HG03342 (cell line): Measurements from ENCODE around the gene AGPS.
"Not testable (repeated sequence)": the region's sequence is repeated elsewhere in the genome, so short reads cannot be mapped to it uniquely, and the experiment has no call there.

ENCODE experiments used
- ATAC-seq: cut with Tn5 transposase; IDR thresholded peaks from one replicate; pipeline ENCODE4 v1.9.1; 2021; ENCODE audit warnings: mild to moderate bottlenecking, moderate library complexity; ENCODE audit not compliant: unreplicated experiment

Gene AGPS

DNA sequence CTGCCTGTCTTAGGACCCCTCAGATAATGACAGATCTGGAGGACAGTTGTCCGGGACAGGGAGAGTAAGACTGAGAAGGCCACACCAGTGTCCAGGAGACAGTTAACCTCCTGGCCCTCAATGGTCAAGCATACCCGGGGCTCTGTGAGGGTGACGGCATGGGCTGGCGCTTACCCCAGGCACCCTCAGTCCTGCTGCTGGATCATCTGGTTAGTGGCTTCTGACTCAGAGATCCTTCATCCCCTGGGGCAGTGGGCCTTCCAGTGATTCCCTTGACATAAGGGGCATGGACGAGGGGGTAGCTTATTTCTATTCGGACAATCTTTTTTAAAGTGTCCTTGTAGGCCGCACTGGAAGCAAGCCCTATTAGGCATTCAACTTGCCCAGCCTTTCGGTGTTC, 18.1 kb downstream of the AGPS start:
- not testable (repeated sequence) for ATAC-seq

DNA sequence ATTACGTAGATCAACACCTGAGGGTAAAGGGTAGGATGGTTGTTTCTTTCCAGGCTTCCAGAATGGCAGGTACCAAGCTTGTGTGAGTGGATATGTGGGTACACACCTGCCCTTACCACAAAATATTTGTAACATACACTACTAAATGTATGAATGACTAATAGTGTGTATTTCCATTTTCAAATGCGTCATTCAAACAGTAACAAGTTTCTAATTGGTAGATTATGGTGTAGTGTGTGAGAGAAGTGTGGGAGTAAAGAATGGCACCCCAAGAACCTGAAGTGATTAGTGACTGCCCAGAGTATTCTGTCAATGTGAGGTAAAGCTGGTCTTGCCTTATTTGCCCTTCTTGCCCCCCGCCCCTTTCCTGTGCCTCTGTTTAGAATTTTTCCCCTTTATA, 21.1 kb downstream of the AGPS start:
- ATAC-seq, result no peak

DNA sequence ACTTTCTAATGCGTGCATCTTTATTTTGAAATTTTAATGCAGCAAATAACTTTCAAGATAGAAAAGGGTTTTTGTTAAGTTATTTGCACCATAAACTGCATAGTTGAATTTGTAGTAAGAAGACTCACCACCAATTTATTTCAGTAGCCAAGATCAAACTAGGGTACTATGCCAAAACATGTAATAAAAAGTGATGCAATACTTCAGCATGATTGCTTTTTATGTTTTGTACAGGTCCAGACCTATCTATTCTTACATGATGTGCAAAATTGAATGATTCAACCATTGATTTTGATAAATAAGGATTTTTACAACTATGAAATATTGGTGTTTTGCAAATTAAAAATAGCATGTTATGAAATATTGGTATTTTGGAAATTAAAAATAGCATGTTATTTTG, 26.7 kb downstream of the AGPS start:
- no peak for ATAC-seq

DNA sequence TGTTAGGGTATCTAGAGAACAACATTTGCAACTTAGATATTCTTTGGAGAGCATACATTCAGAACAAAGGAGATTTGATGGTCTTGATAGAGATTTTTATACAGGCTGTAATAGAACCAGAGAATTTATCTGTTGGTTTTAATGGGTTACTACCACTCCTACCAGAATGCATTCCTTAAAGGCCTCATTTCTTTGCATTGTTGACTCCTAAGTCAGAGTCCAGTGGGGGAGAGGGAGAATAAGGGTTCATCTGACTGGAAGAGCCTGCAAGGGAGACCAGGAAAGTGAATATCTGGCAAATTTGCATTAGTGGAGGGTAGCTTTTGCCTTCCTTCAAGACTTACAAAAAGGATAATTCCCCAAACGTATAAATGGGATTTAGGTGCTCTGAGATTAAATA, 29.7 kb downstream of the AGPS start:
- no peak for ATAC-seq

DNA sequence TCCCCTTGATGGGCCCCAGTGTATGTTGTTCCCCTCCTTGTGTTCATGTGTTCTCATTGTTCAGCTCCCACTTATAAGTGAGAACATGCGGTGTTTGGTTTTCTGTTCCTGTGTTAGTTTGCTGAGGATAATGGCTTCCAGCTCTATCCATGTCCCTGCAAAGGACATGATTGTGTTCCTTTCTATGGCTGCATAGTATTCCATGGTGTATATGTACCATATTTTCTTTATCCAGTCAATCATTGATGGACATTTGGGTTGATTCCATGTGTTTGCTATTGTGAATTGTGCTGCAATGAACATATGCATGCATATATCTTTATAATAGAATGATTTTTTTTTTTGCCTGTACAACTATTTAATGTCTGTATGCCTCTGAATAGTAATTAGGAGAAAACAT, 31.5 kb downstream of the AGPS start:
- ATAC-seq, result not testable (repeated sequence)

DNA sequence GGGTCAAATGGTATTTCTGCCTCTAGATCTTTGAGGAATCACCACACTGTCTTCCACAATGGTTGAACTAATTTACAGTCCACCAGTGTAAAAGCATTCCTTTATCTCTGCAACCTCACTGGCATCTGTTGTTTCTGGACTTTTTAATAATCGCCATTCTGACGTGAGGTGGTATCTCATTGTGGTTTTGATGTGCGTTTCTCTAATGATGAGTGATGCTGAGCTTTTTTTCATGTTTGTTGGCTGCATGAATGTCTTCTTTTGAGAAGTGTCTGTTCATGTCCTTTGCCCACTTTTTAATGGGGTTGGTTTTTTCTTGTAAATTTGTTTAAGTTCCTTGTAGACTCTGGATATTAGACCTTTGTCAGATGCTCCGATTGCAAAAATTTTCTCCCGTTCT, 32.0 kb downstream of the AGPS start:
- ATAC-seq, result not testable (repeated sequence)

DNA sequence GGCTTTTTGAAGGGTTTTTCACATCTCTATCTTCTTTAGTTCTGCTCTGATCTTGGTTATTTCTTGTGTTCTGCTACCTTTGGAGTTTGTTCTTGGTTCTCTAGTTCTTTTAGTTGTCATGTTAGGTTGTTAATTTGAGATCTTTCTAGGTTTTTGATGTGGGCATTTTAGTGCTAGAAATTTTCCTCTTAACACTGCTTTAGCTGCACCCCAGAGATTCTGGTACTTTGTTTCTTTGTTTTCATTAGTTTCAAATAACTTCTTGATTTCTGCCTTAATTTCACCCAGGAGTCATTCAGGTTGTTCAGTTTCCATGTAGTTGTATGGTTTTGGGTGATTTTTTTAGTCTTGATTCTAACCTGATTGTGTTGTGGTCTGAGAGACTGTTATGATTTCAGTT, 34.7 kb downstream of the AGPS start:
- no peak for ATAC-seq

DNA sequence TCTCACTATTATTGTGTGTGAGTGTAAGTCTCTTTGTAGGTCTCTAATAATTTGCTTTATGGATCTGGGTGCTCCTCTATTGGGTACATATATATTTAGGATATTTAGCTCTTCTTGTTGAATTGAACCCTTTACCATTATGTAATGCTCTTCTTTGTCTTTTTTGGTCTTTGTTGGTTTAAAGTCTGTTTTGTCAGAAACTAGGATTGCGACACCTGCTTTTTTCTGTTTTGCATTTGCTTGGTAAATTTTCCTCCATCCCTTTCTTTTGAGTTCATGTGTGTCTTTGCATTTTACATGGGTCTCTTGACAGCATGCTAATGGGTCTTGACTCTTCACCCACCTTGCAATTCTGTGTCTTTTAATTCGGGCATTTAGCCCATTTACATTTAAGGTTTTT, 35.4 kb downstream of the AGPS start:
- ATAC-seq, result not testable (repeated sequence)

DNA sequence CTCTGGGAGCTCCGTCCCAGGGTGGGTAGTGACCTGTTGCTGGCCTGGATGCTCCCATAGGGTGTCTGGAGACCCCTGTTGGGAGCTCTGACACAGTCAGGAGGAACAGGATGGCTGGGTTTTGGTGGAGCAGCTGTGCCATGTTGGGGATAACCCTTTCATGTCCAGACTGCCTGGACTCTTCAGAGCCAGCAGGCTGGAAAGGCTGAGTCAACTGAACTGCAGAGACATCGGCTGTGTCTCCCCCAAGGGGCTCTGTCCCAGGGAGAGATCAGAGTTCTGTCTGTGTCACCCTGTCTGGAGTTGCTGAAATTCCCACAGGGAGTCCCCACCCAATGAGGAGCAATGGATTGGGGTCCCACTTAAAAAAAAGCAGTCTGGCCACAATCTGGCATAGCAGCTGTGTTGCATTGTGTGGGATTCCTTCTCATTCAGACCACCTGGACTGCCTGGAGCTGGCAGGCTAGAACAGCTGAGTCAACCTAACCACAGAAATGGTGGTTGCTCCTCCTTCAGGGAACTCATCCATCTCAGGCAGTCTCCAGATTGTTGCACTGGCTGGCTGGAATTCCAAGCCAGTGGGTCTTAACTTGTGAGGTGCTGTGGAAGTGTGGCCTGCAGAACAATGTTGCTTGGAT, 37.2 kb downstream of the AGPS start:
- ATAC-seq, result no peak

DNA sequence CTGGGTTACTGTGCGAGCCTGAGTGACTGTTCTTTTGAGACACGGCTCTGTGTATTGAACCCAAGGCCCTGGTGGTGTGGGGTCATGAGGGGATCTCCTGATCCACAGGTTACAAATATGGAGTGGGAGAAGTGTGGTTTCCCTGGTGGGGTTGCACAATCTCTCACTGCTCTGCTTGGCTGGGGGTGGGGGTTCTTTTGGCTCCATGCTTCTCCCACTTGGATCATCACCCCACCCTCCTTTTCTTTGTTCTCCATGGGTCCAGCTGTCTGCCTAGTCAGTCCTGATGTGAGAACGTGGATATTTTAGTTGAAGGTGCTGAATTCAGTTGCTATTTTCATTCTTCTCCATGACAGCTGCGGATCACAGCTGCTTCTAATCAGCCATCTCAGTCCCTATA, 37.8 kb downstream of the AGPS start:
- ATAC-seq, result no peak

DNA sequence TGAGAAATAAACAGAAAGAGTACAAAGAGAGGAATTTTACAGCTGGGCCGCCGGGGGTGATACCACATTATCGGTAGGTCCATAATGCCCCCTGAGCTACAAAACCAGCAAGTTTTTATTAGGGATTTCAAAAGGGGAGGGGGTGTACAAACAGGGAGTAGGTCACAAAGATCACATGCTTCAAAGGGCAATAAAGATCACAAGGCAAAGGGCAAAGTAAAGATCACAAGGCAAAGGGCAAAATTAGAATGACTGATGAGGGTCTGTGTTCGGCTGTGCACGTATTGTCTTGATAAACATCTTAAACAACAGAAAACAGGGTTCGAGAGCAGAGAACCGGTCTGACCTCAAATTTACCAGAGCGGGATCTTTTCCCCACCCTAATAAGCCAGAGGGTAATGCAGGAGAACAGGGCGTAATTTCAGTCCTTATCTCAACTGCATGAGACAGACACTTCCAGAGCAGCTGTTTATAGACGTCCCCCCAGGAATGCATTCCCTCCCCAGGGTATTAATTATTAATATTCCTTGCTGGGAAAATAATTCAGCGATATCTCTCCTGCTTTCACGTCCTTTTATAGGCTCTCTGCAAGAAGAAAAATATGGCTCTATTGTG, 38.6 kb downstream of the AGPS start:
- not testable (repeated sequence) for ATAC-seq

DNA sequence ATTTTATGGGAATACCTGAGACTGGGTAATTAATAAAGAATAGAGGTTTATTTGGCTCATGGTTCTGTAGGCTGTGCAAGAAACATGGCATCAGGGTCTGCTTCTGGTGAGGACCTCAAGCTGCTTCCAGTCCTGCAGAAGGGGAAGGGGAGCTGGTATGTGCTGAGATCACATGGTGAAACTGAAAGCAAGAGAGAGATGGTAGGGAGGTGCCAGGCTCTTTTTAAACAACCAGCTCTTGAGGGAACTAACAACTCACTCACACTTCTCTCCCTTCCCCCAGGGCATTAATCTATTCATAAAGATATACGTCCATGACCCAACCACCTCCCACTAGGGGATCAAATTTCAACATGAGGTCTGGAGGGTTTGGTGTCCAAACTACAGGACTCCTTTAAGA, 40.1 kb downstream of the AGPS start:
- no peak for ATAC-seq

DNA sequence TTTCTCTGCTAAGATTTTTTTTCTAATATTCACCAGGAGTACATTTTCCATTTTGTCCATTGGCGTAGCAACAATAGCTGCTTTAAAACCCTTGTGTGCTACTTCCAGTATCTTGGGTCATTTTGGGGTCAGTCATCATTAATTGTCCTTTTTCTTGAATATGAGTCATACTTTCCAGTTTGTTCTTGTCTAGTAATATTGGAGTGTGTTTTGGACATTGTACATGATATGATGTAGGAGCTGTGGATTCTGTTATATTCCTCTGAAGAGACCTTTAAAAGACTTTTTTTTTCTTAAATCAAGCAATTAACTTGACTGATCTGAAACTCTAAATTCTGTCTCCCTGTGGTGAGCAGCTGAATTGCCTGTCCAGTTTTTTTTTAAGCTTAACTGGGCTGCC, 40.8 kb downstream of the AGPS start:
- ATAC-seq, result no peak

DNA sequence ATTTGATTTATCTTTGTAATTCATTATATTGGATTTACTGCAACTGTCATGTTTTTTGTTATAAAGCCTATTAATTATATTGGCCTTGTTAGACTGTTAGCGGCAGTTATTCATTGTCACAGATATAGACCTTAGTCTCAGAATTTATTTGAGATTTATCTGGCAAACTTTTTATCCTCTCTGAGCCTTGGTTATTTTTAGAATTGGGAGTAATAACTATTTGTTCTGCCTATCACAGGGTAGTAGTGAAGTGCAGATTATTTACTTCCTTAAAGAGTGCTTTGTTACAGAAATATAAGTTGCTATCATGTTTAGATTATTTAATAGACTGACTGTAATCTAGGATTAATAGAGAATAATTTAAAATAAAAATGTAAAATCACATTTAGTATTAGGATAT, 41.9 kb downstream of the AGPS start:
- ATAC-seq, result no peak

DNA sequence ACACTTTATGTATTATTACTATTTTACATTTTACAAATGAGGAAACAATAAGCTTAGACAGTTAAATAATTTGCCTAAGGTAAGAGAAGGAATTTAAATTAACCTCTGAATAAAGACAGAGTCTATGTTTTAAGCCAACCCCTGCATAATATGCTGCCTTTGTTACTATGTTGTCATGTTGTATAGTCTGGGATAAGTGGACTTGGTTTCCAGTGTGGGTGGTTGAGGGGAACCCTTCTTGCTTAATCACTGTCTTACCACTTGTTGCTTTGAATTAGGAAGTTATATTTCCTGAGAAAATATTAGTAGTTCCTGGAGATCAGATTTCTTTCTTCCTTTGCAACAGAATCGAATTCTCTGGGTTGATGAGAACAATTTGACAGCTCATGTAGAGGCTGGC, 52.6 kb downstream of the AGPS start:
- no peak for ATAC-seq

DNA sequence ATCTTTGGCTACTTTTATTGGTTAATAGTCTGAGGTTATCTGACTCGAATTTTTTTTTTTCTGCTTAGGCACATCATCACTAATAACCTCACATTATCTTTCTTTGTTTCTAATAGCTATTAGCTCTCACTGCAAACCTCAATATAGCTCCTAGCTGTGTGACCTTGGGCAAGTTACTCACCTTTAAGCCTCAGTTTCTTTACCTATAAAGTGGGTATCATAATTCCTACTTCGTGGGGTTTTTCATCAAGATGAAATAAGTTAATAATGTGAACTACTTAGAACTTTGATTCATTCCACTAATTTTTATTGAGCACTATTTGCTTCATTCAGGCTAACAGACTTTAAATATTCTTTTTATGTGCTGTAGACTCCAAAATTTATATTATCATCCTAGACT, 55.5 kb downstream of the AGPS start:
- ATAC-seq, result no peak

DNA sequence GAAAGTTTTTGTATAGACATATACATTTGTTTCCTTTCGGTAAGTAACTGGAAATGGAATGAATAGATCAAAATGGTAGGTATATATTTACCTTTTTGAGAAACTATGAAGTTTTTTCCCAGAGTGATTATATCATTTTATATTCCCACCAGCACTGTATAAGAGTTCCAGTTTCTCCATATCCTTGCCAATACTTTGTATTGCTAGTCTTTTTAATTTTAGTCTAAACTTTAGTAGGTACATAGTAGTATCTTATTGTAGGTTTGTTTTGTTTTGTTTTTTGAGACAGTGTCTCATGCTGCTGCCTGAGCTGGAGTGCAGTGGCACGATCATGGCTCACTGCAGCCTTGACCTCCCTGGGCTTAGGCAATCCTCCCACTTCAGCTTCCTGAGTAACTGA, 56.6 kb downstream of the AGPS start:
- ATAC-seq, result no peak

DNA sequence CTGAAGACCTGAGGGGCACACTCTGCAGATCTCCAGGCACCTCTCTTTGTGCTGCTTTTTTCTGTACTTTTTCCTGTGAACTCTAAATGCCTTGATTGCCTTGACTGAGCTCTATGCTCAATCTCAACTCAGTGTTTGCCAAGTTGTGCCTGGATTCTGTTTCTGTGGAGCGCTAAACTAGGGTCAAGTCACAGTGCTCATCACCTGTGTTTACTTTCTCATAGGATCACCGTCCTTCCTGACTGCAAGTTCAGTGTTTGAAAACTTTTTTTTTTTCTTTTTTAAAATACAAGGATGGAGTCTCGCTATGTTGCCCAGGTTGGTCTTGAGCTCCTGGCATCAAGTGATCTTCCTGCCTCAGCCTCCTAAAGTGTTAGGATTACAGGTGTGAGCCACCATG, 62.6 kb downstream of the AGPS start:
- no peak for ATAC-seq

DNA sequence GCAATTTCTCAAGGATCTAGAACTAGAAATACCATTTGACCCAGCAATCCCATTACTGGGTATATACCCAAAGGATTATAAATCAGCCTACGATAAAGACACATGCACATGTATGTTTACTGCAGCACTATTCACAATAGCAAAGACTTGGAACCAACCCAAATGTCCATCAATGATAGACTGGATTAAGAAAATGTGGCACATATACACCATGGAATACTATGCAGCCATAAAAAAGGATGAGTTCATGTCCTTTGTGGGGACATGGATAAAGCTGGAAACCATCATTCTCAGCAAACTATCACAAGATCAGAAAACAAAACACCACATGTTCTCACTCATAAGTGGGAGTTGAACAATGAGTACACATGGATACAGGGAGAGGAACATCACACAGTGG, 67.2 kb downstream of the AGPS start:
- not testable (repeated sequence) for ATAC-seq

DNA sequence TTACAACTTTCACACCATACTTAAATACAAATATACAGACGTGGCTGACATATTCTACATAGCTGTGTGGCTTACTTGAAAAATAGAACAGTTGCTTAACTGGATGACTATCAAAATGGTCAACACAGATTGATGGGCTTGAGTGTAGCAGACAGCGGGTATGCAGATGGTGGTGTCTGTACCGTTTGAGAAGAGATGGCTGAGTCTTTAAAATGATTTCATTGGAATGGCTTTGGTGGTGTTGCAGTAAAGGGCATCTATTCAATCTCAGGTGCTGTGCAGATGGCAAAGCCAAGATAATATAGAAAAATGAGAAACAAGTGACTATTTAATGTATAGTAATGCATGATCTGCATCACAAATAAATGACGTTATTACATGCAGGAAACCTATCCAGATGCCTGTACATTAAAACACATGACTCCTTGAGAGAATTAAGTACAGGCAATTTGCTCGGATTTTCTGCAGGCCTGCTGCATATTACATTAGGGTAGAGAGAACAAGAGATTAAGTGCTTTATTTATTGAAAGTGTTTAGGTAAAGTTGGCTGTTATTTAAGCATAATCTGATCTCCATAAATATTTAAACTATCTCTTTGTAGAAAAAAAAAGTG, 68.5 kb downstream of the AGPS start:
- no peak for ATAC-seq

DNA sequence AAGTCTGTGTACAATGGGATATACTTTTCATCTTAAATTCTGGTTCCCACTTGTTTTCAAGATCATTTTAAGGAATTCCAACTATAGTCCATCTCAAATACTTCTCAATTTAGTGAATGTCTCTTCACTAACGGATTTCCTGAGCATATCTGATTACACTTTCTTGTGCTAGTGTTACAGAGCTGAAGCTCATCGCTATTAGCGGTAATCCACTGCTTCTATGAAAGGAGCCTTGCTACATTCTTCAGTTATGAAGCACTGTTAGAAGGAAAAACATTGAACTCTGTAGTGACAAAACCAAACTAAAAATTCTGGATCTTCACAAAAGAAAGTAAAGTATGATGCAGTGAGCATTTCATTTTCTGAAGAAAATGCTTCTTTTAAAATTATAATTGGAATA, 72.0 kb downstream of the AGPS start:
- no peak for ATAC-seq

DNA sequence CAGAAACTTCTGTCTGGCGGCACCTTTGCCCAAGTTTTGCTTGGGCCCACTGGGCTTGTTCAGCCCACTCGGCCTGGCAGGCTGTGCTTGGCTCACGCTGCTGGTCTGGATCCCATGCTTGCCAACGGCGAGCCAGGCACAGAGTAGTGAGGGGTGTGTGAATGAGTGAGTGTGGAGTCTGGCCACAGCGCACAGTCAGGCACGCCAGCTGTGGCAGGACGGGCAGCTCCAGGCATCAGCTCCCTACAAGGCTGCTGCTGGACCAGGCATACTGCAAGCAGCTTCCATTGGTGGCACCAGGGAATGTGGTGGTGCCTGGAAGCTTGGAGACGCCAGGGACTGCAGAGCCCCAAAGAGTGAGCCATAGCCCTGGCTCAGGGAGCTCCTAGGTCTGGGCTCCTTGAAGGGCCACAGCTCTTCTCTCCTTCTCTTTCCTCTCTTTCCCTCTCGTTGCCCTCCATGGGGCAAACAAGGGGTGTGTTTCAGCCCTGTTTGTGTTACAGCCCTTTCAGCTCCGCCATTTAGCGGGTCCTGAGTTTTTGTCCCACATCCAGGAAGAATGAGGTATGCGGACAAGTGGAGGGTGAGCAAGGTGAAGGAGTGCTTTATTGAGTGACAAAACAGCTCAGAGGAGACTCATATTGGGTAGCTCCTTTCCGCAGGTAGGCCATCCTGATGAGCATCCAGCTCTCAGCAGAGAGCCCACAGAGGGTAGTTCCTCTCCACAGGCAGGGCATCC, 73.0 kb downstream of the AGPS start:
- ATAC-seq, result no peak
